Ovary (tissue), 3 donors: ENCODE results near the gene UNC5B.

Source experiments
- CTCF ChIP-seq, 3 donors: fragments of 450-650 bp in 2 of 3; fragments of 200-600 bp in 1 of 3; IDR thresholded peaks; one replicate each; pipeline versions ENCODE4 v1.5.1 to v1.8.0; 2016 to 2022; ENCODE audit warnings: antibody characterized with exemption in 3 of 3, mild to moderate bottlenecking in 1 of 3
- EP300 ChIP-seq: sonication (generic); formaldehyde crosslinking; IDR thresholded peaks from one replicate; pipeline ENCODE4 v1.6.1; 2017; ENCODE audit warnings: antibody characterized with exemption
- POLR2A ChIP-seq: fragments of 450-650 bp; IDR thresholded peaks from one replicate; pipeline ENCODE4 v1.6.1; 2017; ENCODE audit warnings: antibody characterized with exemption, mild to moderate bottlenecking, moderate library complexity
- donor health status: DM: no; HTN: no; CAD: no.

- no peak for TF ChIP-seq CTCF (IDR thresholded peaks at IDR 0.05)
- TF ChIP-seq POLR2A, result no peak
- TF ChIP-seq EP300, result no peak
Observed at GRCh38 chr10:71267508-71268240, 55.3 kb downstream of the UNC5B start.
